Measurements from ENCODE around the gene RANBP9. TPM values are rescaled to one million over a fixed set of nuclear protein-coding genes. Genes with fewer than 3 reads are reported as not detected.
A peak's percentile ranks its signal among the peaks of the same experiment; 100 is the strongest.

The RANBP9 gene
- total and polyA plus RNA-seq, 2 of the 13 experiments (the other 11 are each of a cell fraction or from before 2014, with no cell fraction given): 26.6 to 30.6 TPM

GRCh38 chr6:13710552-13711323, 897 bp downstream of the RANBP9 start (continued):
- TF ChIP-seq REST (IDR thresholded peaks at IDR 0.05; ENCODE audit: borderline replicate concordance in 1 of 2, low read depth in 1 of 2, low read length in 2 of 2): peak in 1 of 2 experiments; percentile 41; a peak in 1 of 4 replicates
- no peak for TF ChIP-seq NFYB (CRISPR knock-in tag; IDR thresholded peaks at IDR 0.05)
- TF ChIP-seq ZBTB10 (CRISPR knock-in tag; IDR thresholded peaks at IDR 0.05; ENCODE audit: borderline replicate concordance): no peak
- TF ChIP-seq NFE2L1 (CRISPR knock-in tag; IDR thresholded peaks at IDR 0.05; ENCODE audit: borderline replicate concordance): 0 out of 2 replicates have a peak, but pooled peaks have one; percentile 42
- 0 out of 2 replicates have a peak, but pooled peaks have one; percentile 19 for TF ChIP-seq SIX4 (CRISPR knock-in tag; IDR thresholded peaks at IDR 0.05)
- TF ChIP-seq ZNF710 (CRISPR knock-in tag; IDR thresholded peaks at IDR 0.05; ENCODE audit: borderline replicate concordance): no peak; the same call in 1 of the 2 replicates
- peak; percentile 64 for TF ChIP-seq ZBTB14 (CRISPR knock-in tag; IDR thresholded peaks at IDR 0.05)
- no peak for TF ChIP-seq HOXA5 (CRISPR knock-in tag; IDR thresholded peaks at IDR 0.05)
- TF ChIP-seq ZNF331 (CRISPR knock-in tag; IDR thresholded peaks at IDR 0.05): 0 out of 2 replicates have a peak, but pooled peaks have one; percentile 13
- TF ChIP-seq STAT6 (CRISPR knock-in tag; IDR thresholded peaks at IDR 0.05; ENCODE audit: borderline replicate concordance): no peak
- TF ChIP-seq HMGA1 (CRISPR knock-in tag; conservative IDR thresholded peaks at IDR 0.05): no peak
- peak; percentile 50 for TF ChIP-seq HNRNPLL (IDR thresholded peaks at IDR 0.05; ENCODE audit: low read depth, low read length, poor library complexity, severe bottlenecking)
- no peak for TF ChIP-seq SMAD3 (CRISPR knock-in tag; IDR thresholded peaks at IDR 0.05)
